Activated B cell treated with CpG ODN at 0.5 μM for 24 hours (primary cell): ENCODE data around the gene FCRLB. TPM values are rescaled to one million over a fixed set of nuclear protein-coding genes. Genes with fewer than 3 reads are reported as not detected.

Experiments
- ATAC-seq: fragments of 200-7000 bp; cut with Tn5 transposase; one replicate; pipeline ENCODE4 v1.10.0; 2021; ENCODE audit warnings: low read depth, mild to moderate bottlenecking, moderate library complexity
- CTCF ChIA-PET: fragments of 350-600 bp; sonication (Branson Sonifier 250); formaldehyde crosslinking; loops from one replicate; lab custom pipeline; 2021; ENCODE audit warnings: antibody characterized with exemption; lab: Charles Lee
- POLR2A ChIA-PET: fragments of 350-600 bp; sonication (Branson Sonifier 250); formaldehyde crosslinking; loops from one replicate; lab custom pipeline; 2021; ENCODE audit warnings: antibody characterized with exemption; lab: Charles Lee
- DNase-seq: peaks from one replicate; pipeline ENCODE4 v3.0.0; 2022
- H3K27ac Mint-ChIP-seq: one replicate; pipeline ENCODE4 v1.8.0; 2020; ENCODE audit warnings: mixed read lengths
- H3K27me3 Mint-ChIP-seq: one replicate; pipeline ENCODE4 v1.8.0; 2021; ENCODE audit warnings: mixed read lengths
- H3K36me3 Mint-ChIP-seq: one replicate; pipeline ENCODE4 v1.8.0; 2021; ENCODE audit warnings: low read depth, mixed read lengths
- H3K4me1 Mint-ChIP-seq: one replicate; pipeline ENCODE4 v1.8.0; 2021; ENCODE audit warnings: mixed read lengths
- H3K4me3 Mint-ChIP-seq: one replicate; pipeline ENCODE4 v1.8.0; 2020; ENCODE audit warnings: mild to moderate bottlenecking, mixed read lengths
- H3K9me3 Mint-ChIP-seq: one replicate; pipeline ENCODE4 v1.8.0; 2020; ENCODE audit warnings: mixed read lengths
- CTCF ChIP-seq: fragments of 200-600 bp; IDR thresholded peaks from one replicate; pipeline ENCODE4 v1.8.0; 2022; ENCODE audit warnings: antibody characterized with exemption, mild to moderate bottlenecking
- intact Hi-C: fragments of 100-400 bp; cut with micrococcal nuclease; formaldehyde crosslinking; loops from one replicate; pipeline ENCODE4 v1.15.1; 2024
- total RNA-seq: library from RNA; stranded (reverse); gene quantifications from 2 replicates; pipeline ENCODE4 v1.2.3, GENCODE V29; 2022

Gene FCRLB
- total RNA-seq, 1 donor from 2014 or later = 2.1 TPM

DNA sequence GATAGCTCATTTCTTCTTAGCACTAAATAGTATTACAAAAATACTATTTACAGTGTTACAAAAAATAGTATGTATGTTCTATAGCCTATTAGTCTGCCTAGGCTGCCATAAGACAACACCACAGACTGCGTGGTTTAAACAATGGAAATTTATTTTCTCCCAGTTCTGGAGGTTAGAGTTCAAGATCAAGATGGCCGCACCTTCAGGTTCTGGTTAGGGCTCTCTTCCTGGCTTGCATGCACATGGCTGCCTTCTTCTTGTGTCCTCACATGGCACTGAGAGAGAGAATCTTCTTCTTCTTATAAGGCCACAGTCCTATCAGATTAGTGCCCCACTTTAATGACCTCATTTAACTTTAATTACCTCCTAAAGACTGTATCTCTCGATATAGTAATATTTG lies 48.9 kb downstream of the FCRLB start:
- POLR2A ChIA-PET = no interaction called here
- ATAC-seq = no peak
- Mint-ChIP-seq H3K9me3 (no peaks in the 10 kb centered on the region), H3K27ac (no peak overlapping the region), H3K36me3 (peaks cover 12% of the 10 kb centered on the region), H3K4me1 (peaks cover 40% of the 10 kb centered on the region), H3K4me3 (no peak overlapping the region), H3K27me3 (no peaks in the 10 kb centered on the region)
- CTCF ChIA-PET = no interaction called here
- no peak for TF ChIP-seq CTCF
- no peak for DNase-seq
- intact Hi-C loops = no loop called here

- intact Hi-C loops = no loop called here
- TF ChIP-seq CTCF = no peak
- Mint-ChIP-seq H3K36me3 (peaks cover 9% of the 10 kb centered on the region), H3K27ac (no peak overlapping the region), H3K4me3 (no peak overlapping the region), H3K27me3 (no peaks in the 10 kb centered on the region), H3K4me1 (peaks cover 40% of the 10 kb centered on the region), H3K9me3 (no peaks in the 10 kb centered on the region)
- ChIA-PET POLR2A (no interaction called here), CTCF (no interaction called here)
- DNase-seq = no peak
- no peak for ATAC-seq
Observed at GRCh38 chr1:161771161-161771560, 49.8 kb downstream of the FCRLB start.

DNA sequence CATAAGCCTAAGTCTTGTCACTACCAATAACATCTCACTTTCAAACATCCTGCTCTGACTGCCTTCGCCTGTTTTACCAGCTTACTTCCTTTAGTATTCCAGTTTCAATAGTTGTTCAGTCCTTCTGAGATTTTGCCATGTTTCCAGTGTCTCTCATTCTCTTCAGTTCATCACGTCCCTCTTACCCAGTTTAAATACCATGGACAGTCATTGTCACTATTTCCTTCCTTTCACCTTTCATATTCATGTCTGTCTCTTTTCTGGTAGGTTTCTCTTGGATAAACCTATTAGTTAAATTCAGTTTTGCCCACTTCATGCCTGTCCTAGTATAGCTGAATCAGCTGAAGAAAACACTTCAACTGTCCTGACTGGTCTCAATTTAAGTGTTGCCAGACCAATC lies 50.6 kb downstream of the FCRLB start:
- POLR2A ChIA-PET = no interaction called here
- H3K4me3 Mint-ChIP-seq = no peak overlapping the region
- peaks cover 34% of the 10 kb centered on the region for H3K4me1 Mint-ChIP-seq
- CTCF ChIA-PET = no interaction called here
- no peak for ATAC-seq
- H3K27ac Mint-ChIP-seq = no peak overlapping the region
- H3K36me3 Mint-ChIP-seq = peaks cover 4% of the 10 kb centered on the region
- H3K27me3 Mint-ChIP-seq = no peaks in the 10 kb centered on the region
- intact Hi-C loops = no loop called here
- DNase-seq = no peak
- no peak for TF ChIP-seq CTCF
- H3K9me3 Mint-ChIP-seq = no peaks in the 10 kb centered on the region

DNA sequence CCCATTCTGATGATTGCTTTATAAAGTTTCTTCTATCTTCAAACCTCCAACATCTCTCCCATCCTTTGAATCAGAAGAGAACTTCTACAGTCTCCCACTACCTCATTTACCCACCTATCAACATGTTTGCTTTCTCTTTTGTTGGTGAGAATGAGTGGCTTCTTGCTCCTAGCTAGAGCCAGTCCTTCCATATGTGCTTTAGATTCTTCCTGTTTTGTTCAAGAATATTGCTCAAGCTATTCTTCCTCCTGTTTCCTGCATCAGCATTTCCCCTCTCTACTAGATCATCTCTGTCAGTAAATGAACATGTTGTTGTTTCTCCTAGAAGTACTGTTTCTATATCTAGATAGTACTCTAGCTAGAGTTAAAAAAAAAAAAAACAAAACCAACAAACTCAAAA lies 51.1 kb downstream of the FCRLB start:
- ATAC-seq (no peak), DNase-seq (no peak)
- Mint-ChIP-seq H3K27ac (no peak overlapping the region), H3K36me3 (peaks cover 4% of the 10 kb centered on the region), H3K9me3 (no peaks in the 10 kb centered on the region), H3K27me3 (no peaks in the 10 kb centered on the region), H3K4me1 (peaks cover 29% of the 10 kb centered on the region), H3K4me3 (no peak overlapping the region)
- CTCF ChIA-PET = no interaction called here
- intact Hi-C loops = no loop called here
- POLR2A ChIA-PET = no interaction called here
- TF ChIP-seq CTCF = no peak

DNA sequence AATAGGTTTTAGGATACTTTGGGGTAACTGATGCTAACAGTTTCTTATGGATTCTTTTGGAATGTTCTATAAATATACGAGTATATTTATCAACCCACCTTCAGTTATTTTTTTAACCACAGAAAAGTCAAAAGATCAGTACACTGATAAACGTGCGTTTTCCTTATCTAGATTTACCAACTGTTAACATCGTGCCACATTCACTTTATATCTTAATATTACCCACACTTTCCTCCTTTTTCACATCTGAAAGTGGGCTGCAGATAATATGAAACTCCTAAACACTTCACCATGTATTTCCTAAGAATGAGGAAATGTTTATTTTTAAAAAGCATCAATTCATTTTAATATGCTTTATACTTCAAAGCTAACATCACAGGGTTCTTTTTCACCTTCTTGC lies 52.4 kb downstream of the FCRLB start:
- intact Hi-C loops = no loop called here
- no peak for DNase-seq
- Mint-ChIP-seq H3K9me3 (no peaks in the 10 kb centered on the region), H3K27ac (no peak overlapping the region), H3K36me3 (peaks cover 5% of the 10 kb centered on the region), H3K4me1 (peaks cover 19% of the 10 kb centered on the region), H3K4me3 (no peak overlapping the region), H3K27me3 (no peaks in the 10 kb centered on the region)
- no peak for ATAC-seq
- no peak for TF ChIP-seq CTCF
- ChIA-PET POLR2A (no interaction called here), CTCF (no interaction called here)
